ENCODE measurements around the gene MAGI2.

The MAGI2 gene

Small RNAs within 50 kb of the gene (small RNA-seq; reads per million reads assigned to genes)
- gene RNU6-337P (0 reads per million in 2 experiments), gene RNU6-530P (0 reads per million in 2 experiments)
